PC-9 (cell line): ENCODE data around the gene SMOC2.

Source experiments
- EZH2 ChIP-seq: fragments of 200-600 bp; sonication (generic); IDR thresholded peaks from 2 replicates; pipeline ENCODE4 v1.8.0; 2017; ENCODE audit warnings: antibody characterized with exemption, low read depth
- TF ChIP-seq, protein P1 (sequence below): fragments of 200-600 bp; sonication (generic); conservative IDR thresholded peaks from 2 replicates; pipeline ENCODE4 v1.6.1; 2017; ENCODE audit warnings: mixed run types, antibody characterized with exemption, mild to moderate bottlenecking, moderate library complexity

DNA sequence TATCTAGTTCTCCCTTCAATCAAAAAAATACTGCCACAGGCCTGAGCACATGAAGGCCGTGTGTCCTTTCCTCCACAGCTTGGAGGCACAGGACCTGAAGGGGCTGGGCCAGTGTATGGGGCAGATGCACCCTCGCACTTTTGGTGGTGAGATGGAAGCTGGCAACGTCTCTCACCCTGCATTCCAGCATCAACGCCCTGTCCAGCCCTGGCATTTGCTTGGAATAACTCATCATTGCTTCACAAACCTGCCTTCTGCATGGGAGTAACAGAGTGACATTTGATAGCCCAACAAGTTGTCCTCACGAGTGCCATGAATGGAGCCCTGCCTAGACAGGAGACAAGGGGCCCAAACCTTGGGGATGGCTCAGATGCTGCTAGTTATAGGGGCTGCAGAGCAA, 257.9 kb downstream of the SMOC2 start:
- TF ChIP-seq, protein P1, sequence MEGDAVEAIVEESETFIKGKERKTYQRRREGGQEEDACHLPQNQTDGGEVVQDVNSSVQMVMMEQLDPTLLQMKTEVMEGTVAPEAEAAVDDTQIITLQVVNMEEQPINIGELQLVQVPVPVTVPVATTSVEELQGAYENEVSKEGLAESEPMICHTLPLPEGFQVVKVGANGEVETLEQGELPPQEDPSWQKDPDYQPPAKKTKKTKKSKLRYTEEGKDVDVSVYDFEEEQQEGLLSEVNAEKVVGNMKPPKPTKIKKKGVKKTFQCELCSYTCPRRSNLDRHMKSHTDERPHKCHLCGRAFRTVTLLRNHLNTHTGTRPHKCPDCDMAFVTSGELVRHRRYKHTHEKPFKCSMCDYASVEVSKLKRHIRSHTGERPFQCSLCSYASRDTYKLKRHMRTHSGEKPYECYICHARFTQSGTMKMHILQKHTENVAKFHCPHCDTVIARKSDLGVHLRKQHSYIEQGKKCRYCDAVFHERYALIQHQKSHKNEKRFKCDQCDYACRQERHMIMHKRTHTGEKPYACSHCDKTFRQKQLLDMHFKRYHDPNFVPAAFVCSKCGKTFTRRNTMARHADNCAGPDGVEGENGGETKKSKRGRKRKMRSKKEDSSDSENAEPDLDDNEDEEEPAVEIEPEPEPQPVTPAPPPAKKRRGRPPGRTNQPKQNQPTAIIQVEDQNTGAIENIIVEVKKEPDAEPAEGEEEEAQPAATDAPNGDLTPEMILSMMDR, result no peak
- no peak for TF ChIP-seq EZH2
